ENCODE measurements around the gene CIAO2A.

DNA sequence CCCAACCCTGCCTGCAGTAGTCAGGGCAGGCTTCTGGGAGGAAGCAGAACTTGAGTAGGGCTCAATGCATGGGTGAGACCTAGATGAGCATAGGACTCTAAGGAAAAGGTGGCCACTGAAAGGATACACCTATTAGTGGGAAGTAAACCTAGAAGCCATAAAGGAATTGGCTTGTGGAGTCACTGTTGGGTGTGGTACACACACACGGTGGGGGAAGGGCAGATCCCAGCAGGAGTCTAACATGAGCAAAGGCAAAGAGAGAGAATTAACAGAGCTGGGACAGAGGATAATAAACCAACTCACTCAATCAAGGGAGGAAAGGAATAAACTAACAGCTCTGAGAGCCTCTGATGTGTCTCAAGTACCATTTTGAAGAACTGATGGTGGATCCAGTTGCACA is 70.4 kb downstream of the CIAO2A start:
- TF ChIP-seq, protein P1, sequence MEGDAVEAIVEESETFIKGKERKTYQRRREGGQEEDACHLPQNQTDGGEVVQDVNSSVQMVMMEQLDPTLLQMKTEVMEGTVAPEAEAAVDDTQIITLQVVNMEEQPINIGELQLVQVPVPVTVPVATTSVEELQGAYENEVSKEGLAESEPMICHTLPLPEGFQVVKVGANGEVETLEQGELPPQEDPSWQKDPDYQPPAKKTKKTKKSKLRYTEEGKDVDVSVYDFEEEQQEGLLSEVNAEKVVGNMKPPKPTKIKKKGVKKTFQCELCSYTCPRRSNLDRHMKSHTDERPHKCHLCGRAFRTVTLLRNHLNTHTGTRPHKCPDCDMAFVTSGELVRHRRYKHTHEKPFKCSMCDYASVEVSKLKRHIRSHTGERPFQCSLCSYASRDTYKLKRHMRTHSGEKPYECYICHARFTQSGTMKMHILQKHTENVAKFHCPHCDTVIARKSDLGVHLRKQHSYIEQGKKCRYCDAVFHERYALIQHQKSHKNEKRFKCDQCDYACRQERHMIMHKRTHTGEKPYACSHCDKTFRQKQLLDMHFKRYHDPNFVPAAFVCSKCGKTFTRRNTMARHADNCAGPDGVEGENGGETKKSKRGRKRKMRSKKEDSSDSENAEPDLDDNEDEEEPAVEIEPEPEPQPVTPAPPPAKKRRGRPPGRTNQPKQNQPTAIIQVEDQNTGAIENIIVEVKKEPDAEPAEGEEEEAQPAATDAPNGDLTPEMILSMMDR (IDR thresholded peaks at IDR 0.05; ENCODE audit: poor library complexity): no peak
- TF ChIP-seq EZH2phosphoT487 (IDR thresholded peaks at IDR 0.05; ENCODE audit: low read depth, severe bottlenecking, unreplicated experiment): no peak
